GM21515 (cell line): ENCODE data around the gene SNX25.
"Not testable (repeated sequence)": the region's sequence is repeated elsewhere in the genome, so short reads cannot be mapped to it uniquely, and the experiment has no call there.

Experiments
- ATAC-seq: cut with Tn5 transposase; IDR thresholded peaks from one replicate; pipeline ENCODE4 v1.9.1; 2021; ENCODE audit not compliant: unreplicated experiment

The SNX25 gene

GRCh38 chr4:185298728-185299430 is 89.5 kb downstream of the SNX25 start:
- no peak for ATAC-seq

- ATAC-seq: no peak
These were observed 95.1 kb downstream of the SNX25 start for GRCh38 chr4:185304541-185304940.

- ATAC-seq: no peak
These were observed 95.7 kb downstream of the SNX25 start for GRCh38 chr4:185304944-185305690.

DNA sequence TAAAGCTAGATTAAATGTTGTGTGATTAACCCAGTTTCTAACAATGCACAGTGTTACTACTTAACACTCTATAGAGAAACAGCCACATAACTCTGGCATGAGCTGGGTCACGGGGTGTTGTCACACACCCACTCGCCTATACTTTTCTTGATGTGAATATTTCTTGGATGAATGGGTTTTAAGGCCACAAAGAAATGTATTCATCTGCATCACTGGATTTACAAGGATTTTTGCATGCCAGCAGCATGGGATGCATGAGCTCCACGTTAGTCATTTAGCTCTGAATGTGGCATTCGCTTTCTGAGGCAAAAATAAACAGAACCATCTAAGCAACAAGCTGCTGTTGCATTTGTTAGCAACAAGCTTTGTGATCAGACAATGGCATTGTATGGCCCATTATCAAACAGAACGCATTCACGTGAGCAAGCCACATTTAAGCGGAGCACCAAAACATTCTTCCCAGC is 96.6 kb downstream of the SNX25 start:
- no peak for ATAC-seq

- ATAC-seq: peak; percentile 76
These were observed 97.9 kb downstream of the SNX25 start for GRCh38 chr4:185307136-185307950.

GRCh38 chr4:185309770-185310169 is 100.4 kb downstream of the SNX25 start:
- ATAC-seq: peak; percentile 54

DNA sequence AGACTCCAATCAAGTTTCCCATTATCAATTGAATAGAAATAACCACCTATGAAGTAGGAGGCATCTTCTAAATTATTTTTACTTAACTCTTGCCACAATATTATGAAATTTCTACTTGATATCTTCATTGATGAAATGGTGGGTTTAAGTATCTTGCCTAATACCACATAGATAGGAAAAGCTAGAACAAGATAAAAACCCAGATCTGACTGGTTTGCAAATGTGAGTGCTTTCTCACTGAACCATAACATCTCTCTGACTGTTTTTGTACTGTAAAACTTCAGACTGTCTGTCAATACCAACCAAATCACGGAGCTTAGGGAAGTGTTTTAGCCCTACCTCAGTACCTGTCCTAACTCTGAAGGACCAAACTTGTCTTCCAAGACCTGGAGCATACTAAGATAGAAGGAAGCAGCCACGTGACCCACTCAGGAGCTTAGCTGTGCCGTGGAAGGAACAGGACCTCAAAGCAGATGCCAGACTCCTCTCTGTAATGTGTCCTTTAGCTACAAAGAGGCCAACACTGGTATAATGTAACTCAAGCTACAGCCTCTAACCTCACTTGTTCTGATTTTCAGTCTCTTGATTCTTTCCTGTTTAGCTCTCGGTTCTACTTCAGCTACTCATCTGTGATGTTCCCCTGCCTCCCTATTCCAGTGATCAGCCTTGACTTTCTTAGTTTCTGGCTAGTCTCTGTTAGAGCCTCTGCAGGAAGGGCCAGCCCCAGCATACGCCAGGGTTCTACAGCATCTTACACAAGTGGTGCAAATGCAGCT is 101.9 kb downstream of the SNX25 start:
- ATAC-seq: peak; percentile 32

GRCh38 chr4:185312699-185313098 is 103.3 kb downstream of the SNX25 start:
- no peak for ATAC-seq

- not testable (repeated sequence) for ATAC-seq
These were observed 108.1 kb downstream of the SNX25 start for GRCh38 chr4:185317462-185317861.

GRCh38 chr4:185317880-185318279 is 108.5 kb downstream of the SNX25 start:
- ATAC-seq: no peak

- no peak for ATAC-seq
These were observed 109.3 kb downstream of the SNX25 start for GRCh38 chr4:185318679-185319078.

DNA sequence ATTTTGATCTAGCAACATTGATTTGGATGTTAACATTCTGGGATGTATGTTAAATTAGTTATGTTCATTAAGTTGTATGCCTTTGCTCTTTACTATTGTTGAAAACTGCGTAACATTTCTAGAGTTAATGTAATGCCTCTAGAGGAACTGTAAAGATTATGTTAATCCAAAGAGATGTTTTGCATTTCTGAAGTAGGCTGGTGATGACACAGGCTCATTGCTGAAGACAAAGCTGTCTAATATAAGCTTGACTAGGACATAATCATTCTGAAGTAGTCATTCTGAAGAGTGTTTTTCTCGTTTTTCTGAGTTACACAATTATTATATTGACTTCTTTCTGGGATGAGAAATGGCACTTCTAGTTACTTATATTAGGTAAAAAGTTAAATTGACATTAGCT is 113.4 kb downstream of the SNX25 start:
- no peak for ATAC-seq

- ATAC-seq: no peak
These were observed 114.2 kb downstream of the SNX25 start for GRCh38 chr4:185323606-185324005.

GRCh38 chr4:185324361-185324760 is 115.0 kb downstream of the SNX25 start:
- not testable (repeated sequence) for ATAC-seq

- not testable (repeated sequence) for ATAC-seq
These were observed 116.3 kb downstream of the SNX25 start for GRCh38 chr4:185325721-185326120.

DNA sequence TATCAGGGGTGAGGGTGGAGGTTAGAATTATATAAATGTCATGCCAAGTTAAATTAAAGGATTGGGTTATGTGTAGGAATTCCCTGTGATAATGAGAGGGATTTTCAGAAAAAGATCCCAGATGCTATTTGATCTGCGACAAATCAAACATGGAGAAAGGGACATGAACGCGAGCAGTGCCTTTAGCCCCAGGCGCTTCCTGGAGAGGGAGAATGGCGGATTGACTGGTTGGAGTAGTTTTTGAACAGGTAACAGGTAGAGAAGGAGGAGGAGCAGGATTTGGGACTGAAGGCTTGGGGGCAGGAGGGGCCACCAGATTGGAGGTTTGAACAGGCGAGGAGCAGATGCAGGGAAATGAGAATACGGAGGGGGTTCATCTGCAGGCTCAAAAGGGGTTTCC is 119.2 kb downstream of the SNX25 start:
- ATAC-seq: no peak

DNA sequence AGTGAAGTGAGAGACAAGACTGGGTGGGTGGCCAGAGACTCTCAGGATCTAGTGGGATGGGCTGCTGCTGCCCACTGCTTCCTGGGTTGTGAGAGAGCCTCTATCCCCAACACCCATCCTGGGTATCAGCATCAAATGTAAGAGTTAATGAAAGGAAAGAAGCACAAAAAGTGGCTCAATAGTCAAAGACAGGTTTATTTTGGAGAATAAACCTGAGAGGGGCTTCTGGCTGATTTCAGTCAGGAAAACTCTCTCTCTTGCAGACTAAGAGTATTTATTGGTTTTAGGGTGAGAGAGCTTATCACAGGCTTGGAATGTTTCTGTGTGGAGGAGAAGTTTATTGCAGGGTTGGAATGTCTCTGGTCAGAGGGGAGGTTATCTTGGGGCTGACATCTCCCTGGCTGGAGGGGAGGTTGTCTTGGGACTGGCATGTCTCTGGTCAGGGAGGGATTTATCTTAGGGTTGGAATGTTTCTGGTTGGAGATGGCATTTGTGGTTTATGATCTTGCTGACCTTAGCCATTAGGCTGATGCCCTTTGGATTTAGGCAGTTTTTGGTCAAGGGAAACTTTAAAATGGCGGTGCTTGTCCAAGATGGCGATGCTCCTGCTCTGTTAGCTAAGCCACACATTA is 120.6 kb downstream of the SNX25 start:
- not testable (repeated sequence) for ATAC-seq

- peak; percentile 65 for ATAC-seq
These were observed 123.4 kb downstream of the SNX25 start for GRCh38 chr4:185332575-185333464.

DNA sequence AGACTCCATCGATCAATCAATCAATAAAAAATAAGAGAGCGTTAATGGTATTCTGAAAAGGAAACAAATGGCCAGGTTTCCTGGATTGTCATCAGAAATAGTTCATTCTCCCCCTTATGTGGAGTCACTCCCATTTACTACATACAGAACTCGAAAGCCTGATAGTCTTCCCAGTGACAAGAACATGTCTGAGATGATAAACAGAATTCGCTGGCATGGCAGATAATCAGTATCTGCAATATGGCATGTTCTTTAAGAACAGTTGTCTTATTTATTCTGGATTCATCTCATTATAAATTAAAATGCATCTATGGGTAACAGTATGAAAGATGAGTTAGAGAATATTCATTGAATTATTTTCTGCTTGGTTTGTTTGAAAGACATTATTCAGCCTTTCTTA is 124.9 kb downstream of the SNX25 start:
- no peak for ATAC-seq
